ENCODE measurements around the gene B3GNT3.
A peak's percentile ranks its signal among the peaks of the same experiment; 100 is the strongest.
"Not testable (repeated sequence)": the region's sequence is repeated elsewhere in the genome, so short reads cannot be mapped to it uniquely, and the experiment has no call there.

Gene B3GNT3

DNA sequence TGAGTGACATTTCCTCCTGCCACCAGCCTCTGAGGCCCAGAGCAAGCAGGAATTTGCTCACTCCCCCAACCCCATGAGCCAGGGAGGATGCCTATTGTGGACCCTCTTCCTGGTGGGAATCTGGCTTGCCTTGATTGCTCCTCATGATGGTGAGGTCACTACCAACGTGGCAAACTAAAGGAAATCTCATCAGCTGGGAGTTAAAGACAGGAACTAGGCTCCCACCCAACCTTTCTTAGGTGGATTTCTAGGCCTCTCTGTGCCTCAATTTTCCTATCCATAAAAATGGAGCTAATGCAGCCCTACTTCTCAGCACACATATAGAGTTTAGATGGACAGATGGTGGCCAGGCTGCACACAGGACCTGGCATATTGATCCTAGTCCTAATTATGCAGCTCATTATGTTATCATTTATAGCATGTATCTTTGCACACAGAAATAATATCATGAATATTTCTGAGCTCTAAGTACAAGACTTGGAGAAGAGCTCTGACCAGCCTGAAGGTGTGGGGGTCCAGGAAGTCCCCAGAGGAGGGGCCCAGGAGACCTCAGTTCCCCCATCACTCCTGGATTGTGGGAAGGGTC, 2.0 kb downstream of the B3GNT3 start:
- no peak for DNase-seq (ENCODE audit: low read depth)

DNA sequence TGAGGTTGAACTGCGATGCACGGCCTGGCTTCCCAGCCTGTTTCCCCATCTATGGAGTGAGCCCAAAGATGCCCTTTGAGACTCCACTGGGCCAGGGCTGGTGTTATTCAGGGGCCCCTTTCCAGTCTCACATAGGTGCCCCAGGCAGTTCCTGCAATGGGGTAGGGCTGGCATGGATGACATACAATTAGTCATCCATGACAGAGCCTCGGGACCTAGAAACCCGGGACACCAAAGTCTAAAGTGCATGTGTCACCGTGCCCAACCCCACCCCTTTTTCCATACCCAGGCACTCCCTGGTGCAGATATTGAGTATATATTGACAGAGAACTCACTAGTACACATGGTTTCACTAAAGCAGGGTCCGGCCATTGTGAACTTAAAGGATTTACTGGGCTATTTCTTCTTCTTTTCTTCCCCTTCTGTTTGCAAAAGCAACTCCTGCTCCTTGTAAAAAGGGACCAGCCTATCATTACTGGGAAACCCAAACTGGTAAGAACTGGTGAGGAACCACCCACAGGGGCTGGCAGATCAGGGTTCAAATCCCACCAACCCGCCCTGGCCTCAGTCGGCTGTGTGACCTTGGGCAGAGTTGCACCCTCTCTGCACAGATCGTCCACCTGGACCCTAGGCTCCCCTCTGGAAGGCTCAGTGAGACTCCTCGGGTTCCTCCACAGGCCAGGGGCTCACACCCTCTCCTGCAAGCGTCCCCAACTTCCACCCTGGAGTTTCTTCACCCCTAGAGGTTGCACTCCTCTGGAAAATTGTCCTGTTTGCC, 2.7 kb downstream of the B3GNT3 start:
- DNase-seq (ENCODE audit: low read depth), result no peak

DNA sequence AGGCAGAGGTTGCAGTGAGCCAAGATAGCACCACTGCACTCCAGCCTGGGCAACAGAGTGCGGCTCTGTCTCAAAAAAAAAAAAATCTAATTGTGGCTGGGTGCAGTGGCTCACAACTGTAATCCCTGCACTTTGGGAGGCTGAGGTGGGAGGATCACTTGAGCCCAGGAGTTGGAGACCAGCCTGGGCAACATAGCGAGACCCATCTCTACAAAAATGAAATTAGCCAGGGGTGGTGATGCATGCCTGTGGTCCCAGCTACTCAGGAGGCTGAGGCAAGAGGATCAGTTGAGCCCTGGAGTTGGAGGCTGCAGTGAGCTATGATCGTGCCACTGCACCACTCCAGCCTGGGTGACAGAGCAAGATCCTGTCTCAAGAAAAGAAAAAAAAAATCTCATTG, 3.7 kb downstream of the B3GNT3 start:
- not testable (repeated sequence) for DNase-seq (ENCODE audit: low read depth)

DNA sequence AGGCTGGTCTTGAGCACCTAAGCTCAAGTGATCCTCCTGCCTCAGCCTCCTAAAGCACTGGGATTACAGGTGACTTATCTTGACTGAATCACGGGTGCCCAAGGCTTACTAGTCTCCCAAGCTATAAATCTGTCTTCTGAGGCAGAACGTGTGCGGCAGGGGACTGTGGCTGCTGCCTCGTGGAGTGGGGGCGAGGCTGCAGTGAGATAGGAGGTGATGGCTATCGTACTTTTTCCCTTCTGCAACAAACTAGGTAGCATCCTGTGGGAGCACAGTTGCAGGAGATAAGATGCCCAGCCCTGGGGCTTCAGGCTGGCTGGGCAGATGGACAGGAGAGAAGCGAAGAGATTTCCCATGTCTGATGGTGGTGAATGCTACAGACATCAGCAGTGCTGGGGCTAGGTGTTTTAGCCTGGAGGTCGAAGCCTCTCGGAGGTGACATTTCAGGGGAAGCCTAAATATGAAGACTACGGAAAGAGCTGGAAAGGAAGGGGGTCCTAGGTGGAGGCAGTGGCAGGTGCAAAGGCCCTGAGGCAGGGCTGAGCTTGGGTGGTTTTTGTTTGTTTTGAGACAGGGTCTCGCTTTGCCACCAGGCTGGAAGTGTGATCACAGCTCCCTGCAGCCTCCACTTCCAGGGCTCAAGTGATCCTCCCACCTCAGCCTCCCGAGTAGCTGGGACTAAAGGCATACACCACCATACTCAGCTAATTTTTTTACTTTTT, 7.4 kb downstream of the B3GNT3 start:
- DNase-seq (ENCODE audit: low read depth), result no peak

DNA sequence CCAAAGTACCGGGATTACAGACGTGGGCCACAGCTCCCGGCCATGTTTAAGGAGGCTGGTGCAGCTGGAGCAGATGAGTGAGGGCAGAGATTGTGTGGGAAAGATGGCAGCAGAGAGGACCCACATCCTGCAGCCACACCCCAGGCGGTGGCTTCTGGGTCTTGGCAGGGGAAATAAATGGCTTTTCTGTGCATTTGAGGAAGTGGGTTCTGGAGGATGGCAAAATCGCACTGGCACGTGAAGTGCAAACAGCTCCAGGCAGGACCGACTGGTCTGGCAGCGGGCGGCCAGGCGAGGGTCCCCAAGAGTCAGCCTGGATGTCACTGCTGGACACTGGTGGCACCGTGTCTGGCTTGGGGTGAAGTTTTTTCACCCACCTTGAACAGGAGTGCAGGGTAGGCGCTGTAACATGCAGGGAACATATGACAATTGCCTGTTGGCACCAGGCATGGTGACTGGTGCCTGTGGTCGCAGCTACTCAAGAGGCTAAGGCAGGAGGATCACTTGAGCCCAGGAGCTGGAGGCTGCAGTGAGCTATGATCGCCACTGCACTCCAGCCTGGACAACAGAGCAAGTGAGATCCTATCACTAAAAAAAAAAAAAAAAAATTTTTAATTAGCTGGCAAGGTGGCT, 8.4 kb downstream of the B3GNT3 start:
- no peak for DNase-seq (ENCODE audit: low read depth)

DNA sequence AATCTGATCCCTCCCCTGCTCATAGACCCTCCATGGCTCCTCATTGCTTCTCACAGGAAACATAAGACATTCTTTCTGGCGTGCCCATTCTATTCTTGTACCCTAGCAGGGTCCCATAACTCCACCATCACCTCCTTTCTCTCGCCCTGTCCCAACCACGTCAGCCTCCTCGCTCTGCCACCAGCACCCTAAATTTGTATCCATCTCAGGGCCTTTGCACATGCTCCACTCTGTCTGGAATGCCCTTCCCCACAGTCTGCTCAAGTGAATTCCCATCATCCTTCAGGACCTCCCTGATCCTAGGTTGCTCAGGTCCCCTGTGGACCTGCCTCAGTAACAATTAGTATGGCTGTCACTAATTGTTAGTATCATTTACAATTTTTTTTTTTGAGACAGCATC, 10.5 kb downstream of the B3GNT3 start:
- DNase-seq (ENCODE audit: low read depth), result no peak

DNA sequence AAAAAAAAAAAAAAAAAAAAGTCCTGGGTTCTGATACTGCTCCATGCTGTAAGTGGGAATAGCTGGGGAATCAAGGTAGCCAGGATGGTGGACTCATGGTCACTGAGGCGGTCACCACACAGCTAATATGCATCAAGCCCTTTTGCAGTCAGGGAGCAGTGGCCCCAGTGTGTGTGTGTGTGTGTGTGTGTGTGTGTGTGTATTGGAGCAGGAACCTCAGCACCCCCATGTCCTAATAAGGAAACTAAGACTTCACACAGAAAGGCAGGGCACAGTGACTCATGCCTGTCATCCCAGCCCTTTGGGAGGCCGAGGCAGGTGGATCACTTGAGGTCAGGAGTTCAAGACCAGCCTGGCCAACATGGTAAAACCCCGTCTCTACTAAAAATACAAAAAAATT, 12.0 kb downstream of the B3GNT3 start:
- DNase-seq (ENCODE audit: low read depth), result no peak

DNA sequence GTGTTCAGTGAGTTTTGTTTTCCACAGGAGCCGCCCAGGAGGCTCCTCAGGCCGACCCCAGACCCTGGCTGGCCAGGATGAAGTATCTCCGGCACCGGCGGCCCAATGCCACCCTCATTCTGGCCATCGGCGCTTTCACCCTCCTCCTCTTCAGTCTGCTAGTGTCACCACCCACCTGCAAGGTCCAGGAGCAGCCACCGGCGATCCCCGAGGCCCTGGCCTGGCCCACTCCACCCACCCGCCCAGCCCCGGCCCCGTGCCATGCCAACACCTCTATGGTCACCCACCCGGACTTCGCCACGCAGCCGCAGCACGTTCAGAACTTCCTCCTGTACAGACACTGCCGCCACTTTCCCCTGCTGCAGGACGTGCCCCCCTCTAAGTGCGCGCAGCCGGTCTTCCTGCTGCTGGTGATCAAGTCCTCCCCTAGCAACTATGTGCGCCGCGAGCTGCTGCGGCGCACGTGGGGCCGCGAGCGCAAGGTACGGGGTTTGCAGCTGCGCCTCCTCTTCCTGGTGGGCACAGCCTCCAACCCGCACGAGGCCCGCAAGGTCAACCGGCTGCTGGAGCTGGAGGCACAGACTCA, 12.9 kb downstream of the B3GNT3 start:
- DNase-seq (ENCODE audit: low read depth), result no peak

DNA sequence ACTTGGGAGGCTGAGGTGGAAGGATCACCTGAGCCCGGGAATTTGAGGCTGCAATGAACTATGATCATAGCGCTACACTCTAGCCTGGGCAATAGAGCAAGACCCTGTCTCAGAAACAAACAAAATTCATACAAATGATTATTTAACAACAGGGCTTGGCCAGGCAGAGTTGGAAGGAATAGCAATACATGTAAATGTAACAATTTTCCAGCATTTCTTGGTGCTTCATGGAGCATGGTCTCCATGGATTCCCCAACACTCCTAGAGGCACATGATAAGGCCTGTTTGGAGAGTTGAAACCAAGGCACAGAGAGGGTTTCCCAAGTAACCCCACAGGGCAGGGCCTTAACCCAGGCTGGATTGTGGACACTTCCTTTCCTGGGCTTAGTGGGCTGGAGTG, 16.2 kb downstream of the B3GNT3 start:
- DNase-seq (ENCODE audit: low read depth), result no peak

DNA sequence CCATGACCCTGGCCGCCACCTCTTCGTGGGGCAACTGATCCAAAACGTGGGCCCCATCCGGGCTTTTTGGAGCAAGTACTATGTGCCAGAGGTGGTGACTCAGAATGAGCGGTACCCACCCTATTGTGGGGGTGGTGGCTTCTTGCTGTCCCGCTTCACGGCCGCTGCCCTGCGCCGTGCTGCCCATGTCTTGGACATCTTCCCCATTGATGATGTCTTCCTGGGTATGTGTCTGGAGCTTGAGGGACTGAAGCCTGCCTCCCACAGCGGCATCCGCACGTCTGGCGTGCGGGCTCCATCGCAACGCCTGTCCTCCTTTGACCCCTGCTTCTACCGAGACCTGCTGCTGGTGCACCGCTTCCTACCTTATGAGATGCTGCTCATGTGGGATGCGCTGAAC, 16.7 kb downstream of the B3GNT3 start:
- no peak for DNase-seq (ENCODE audit: low read depth)

DNA sequence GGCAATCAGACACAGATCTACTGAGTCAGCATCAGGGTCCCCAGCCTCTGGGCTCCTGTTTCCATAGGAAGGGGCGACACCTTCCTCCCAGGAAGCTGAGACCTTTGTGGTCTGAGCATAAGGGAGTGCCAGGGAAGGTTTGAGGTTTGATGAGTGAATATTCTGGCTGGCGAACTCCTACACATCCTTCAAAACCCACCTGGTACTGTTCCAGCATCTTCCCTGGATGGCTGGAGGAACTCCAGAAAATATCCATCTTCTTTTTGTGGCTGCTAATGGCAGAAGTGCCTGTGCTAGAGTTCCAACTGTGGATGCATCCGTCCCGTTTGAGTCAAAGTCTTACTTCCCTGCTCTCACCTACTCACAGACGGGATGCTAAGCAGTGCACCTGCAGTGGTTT, 17.2 kb downstream of the B3GNT3 start:
- DNase-seq (ENCODE audit: low read depth), result no peak

DNA sequence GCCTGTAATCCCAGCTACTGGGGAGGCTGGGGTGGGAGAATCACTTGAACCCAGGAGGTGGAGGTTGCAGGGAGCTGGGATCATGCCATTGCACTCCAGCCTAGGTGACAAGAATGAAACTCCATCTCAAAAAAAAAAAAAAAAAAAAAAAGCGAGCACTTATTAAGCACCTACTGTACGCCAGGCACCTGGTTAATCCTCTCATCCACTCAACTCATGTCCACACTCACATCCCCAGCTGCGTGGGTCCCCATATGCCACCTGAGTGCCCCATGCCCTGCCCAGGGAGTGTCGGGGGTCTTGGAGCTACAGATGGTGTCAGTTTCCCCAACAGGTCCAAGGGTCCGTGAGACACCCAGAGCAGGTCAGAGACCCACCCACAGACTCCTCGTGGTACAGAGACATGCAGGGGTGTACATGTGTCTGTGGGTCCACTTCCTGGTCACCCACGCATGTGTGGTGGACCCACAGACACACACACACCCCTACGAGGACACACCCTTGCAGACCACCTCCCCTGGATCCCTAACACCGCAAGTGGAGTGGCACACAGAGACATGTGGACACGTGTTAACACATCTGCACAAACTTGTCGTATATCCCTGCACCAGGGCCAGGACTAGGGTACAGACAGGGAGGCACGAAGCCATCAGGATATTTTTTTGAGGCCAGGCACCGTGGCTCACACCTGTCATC, 22.9 kb downstream of the B3GNT3 start:
- DNase-seq (ENCODE audit: low read depth), result no peak

DNA sequence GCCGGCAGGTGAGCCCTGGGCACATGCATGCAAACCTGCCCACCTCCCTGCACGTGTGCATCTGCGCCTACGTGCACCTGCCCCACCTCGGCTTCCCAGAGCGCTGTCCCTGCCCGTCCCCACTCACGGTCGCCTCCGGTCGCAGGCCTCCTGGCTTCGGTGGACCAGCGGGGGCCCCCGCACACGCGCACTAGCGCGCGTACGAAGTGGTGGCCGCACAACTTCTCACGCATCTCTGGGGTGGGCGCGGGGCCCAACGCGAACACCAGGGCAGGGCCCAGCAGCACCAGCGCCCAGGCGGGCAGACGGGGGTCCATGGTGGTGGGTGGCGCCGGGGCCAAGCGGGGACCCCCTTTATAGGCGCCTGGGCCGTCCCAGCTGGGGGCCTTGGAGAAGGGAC, 26.3 kb downstream of the B3GNT3 start, which contains the start of gene INSL3:
INSL3 (minus strand) TSS at position 330 of the 400 bp plus-strand sequence; CDS start at position 317, 13 bp downstream.
- no peak for DNase-seq (ENCODE audit: low read depth)

DNA sequence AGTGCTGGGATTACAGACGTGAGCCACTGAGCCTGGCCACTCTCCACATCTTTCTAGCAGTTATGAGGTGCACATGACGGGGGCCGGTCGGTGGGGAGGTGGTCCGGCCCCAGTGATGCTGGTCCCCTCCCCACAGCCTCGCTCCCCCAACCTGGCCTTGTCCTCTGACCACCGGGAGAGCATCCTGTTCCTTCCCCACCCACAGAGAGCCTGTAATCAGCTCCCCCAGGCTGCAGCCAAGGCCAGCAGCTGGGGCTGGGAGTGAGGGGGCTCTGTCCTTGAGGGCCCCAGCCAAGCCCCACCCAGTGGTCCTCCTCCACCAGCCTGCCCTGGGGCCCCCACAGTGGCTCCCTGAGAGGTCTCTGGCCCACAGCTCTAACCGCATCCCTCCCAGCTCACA, 29.4 kb downstream of the B3GNT3 start:
- no peak for DNase-seq (ENCODE audit: low read depth)

DNA sequence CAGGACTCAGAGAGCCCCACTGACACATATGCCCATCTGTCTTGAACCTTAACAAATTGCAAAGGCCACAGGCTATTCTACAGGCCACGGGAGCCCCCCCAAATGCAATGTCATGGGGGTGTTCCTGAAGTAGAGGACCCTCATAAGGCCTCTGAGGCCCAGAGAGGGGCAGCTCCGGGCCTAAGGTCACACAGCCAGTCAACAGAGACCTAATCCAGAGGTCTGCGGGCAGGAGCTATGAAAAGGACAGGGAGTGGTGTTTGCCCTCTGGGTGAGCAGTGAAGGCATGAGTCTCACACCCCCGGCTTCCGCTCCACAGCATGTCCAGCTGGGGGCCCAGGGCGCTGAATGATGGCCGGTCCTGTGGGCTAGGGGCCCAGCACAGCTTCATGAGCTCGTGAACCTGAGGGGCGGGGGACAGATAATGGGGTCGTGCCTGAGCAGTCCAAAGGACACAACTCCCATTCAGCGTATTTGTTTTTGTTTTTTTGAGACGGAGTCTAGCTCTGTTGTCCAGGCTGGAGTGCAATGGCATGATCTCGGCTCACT, 31.6 kb downstream of the B3GNT3 start:
- no peak for DNase-seq (ENCODE audit: low read depth)

DNA sequence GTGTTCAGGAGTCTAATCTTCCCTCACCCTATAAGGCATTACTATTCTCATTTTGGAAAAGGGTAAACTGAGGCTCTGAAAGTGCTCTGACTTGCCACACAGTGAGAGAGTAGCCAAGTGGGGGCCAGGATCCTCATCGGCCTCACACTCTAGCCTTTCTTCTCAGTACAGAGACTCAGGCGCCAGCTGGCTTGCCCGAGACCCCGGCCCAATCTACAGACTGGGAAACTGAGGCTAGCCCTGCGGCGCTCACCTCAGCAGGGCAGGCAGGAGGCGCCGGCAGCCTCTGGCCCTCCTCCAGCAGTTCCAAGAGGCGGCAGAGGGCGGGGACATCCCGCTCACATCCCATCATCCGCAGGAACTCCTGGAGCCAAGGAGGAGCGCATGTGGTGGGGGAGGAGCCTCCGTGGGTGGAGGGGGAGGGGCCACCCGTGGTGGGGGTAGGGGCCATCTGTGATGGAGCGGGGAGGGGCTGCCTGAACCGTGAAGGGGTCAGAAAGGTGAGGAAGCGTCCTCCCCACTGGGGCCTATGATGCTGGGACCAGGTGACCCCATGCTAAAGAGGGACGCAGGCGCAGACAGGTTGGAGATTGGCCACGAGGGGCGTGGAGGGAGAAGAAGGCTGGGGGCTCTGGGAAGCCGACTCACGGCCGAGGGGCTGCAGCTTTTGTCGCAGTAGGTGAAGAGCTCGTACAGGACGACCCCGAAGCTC, 35.1 kb downstream of the B3GNT3 start:
- peak; percentile 64 for DNase-seq (ENCODE audit: low read depth)

DNA sequence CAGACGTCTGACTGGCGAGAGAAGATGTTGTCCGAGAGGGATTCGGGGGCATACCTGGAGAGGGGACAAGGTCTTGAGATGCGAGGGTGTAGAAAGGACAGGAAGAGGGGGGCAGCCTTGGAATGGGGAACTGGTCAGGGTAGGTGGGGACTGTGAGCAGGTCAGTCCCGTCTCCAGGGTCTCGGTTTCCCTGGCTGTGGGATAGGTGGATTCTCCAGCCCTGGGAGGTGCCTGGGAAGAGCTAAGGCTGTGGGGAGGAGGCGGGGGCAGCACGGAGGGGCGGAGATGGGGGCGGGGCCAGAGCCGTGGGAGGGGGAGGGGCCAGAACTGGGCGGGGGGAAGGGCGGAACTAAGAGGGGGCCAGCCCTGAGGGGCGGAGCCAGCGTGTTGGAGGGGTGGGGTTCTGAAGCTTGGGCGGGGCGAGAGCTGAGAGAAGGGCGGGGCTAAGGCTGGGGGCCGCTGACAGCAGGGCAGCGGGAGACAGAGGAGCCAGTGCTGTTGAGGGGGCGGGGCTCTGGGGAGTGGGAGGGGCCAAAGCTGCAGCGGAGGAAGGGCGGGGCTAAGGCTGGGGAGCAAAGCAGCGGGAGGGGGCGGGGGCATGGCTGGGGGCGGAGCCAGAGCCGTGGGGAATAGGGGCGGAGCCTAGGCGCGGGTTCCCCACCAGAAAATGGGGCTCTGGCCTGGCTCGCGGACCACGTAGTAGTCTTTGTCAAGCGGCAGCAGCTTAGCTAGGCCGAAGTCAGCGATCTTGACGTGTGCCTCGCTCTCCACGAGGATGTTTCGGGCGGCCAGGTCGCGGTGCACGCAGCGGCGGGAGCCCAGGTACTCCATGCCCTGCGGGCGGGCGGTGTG, 35.9 kb downstream of the B3GNT3 start:
- peak; percentile 79 for DNase-seq (ENCODE audit: low read depth)

DNA sequence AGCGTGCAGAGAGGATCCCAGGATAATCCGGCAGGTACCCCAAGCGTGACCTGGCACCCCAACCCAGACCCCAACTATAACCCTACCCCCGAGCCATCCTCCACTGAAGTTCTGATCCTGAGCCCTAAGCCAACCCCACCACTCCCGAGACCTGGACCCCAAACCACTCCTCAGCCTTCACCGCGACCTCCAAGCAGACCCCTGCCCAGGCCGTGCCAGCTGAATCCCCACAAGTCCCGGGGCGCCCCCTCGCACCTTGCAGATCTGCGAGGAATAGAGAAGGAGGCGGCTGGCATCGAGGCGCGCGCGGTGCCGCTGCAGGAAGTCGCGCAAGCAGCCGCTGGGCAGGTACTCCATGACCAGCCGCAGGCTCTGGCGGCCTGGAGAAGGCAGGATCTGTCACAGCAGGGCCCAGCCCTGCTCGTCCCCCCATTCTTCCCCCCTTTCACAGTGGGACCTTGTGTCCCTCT, 36.5 kb downstream of the B3GNT3 start:
- DNase-seq (ENCODE audit: low read depth), result no peak

DNA sequence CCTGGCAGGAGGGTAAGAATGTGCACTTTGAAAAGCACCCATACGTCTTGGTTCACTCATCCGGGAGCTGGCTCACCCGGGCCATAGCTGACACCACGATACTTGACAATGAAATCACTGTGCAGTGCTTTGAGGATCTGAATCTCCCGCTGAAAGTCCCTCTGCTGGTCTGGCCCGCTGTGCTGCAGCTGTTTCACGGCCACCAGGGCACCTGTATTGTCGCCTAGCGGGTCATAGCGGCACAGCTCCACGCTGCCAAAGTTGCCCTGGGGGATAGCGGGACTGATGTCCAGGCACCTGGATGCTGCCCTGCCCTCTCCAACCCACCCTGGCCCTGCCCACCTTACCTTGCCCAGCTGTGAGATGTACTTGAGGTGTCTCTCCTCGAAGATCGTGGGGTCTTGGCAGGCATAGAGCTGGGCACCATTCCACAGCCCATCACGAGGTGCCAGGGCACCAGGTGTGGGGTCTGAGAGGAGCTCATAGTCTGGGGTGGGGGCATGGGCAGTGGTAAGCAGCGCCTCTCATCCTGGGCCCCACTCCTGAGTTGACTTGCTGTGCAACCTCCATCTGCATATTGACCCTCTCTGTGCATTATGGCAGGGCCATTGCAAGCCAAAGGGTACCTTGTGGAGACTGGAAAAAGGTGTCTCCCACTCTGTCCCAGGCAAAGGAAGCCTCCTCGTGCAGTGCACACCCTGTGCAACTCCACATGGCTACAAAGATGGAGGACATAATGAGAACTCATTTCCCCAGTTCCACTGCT, 37.7 kb downstream of the B3GNT3 start:
- no peak for DNase-seq (ENCODE audit: low read depth)
